Activated CD4-positive, alpha-beta T cell treated with anti-CD3 and anti-CD28 coated beads for 4 hours (primary cell): ENCODE data around the gene ORAI3.

ENCODE experiments used
- DNase-seq, 2 donors: peaks; one replicate each; pipeline ENCODE4 v3.0.0-alpha.2; 2020

Gene ORAI3

DNA sequence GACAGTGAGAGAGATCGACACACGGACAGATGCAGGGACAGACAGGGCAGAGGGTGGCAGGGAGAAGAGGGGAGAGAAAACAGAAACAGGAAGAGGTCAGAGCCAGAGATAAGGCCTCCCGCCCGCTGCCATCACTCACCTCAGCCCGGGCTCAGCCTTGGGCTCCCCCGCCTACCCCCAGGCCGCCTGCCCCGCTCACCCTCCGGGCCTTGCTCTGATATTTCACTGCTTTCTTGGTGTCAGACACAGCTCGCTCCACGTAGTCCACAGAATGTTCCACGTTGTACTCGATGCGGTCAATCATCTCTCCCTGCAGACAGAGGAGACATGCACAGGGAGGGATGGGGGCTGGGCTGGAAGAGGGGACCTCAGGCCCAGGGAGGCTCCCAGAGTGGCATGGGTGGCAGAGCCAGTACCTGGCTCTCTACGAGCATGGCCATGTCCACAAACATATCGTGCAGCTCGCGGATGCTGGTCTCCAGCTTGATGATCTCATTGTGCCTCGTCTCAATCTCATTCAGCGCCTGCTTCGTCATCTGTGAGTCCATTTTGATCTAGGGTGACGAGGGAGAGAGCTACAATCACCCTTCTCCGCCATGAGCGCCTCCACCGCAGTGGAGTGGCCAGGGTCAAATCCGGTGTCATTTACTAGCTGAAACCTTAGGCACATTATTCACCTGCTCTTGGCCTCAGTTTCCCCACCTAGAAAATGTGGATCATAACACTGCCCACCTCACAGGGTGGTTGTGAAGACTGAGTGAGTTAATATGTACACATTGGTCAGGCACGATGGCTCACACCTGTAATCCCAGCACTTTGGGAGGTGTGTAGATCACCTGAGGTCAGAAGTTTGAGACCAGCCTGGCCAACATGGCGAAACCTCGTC, 44.3 kb downstream of the ORAI3 start:
- no peak for DNase-seq

DNA sequence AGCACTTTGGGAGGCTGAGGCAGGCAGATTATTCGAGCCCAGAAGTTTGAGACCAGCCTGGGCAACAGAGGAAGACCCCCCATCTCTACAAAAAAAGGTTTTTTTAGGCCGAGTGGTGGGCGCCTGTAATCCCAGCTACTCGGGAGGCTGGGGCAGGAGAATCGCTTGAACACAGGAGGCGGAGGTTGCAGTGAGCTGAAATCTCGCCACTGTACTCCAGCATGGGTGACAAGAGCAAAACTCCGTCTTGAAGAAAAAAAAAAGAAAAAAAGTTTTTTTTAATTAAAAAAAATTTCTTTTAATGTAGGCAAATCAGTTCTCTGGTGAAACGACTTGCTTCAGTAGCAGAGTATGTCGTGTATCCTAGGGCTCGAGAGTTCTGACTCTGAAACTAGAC, 47.1 kb downstream of the ORAI3 start:
- no peak for DNase-seq

GRCh38 chr16:30996324-30996984, 47.6 kb downstream of the ORAI3 start:
- DNase-seq = no peak

DNA sequence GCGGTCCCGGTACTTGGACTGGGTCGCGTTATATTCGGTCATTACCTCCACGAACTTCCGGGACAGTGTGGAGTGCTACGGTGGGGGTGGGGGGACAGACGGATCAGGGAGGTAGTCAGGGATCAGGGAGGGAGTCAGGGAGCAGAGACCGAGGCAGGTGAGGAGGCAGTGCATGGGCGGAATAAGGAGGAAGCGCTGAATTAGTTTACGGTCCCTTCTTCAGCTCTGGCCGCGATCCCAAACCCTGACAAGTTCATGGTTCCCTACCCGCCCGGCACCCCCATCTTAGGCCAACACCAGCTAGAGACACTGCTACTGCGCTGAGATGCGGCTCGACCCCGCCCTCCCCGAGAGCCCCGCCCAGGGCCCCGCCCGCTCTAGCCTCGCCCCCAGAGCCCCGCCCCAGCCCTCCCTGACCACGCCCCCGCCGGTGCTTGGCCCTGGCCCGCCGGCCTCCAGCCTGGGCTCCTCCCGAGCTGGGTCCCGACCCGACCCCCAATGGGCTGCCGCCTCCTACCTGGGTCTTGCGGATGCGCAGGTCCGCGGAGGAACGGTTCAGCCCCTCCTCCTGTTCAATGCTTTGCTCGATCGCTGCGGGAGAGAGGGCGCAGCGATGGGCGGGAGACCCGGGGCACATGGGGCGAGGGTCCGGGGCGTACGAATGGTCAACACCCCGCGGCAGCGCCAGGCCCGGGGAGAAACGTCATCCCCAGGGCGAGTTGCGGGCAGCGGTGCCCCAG, 48.3 kb downstream of the ORAI3 start:
- DNase-seq = peak; percentile 77 to 78

- DNase-seq = no peak
Observed at GRCh38 chr16:30997725-30998711, 49.1 kb downstream of the ORAI3 start.

GRCh38 chr16:30998852-30999761, 50.2 kb downstream of the ORAI3 start:
- no peak for DNase-seq

GRCh38 chr16:31000671-31001382, 52.0 kb downstream of the ORAI3 start:
- no peak for DNase-seq

DNA sequence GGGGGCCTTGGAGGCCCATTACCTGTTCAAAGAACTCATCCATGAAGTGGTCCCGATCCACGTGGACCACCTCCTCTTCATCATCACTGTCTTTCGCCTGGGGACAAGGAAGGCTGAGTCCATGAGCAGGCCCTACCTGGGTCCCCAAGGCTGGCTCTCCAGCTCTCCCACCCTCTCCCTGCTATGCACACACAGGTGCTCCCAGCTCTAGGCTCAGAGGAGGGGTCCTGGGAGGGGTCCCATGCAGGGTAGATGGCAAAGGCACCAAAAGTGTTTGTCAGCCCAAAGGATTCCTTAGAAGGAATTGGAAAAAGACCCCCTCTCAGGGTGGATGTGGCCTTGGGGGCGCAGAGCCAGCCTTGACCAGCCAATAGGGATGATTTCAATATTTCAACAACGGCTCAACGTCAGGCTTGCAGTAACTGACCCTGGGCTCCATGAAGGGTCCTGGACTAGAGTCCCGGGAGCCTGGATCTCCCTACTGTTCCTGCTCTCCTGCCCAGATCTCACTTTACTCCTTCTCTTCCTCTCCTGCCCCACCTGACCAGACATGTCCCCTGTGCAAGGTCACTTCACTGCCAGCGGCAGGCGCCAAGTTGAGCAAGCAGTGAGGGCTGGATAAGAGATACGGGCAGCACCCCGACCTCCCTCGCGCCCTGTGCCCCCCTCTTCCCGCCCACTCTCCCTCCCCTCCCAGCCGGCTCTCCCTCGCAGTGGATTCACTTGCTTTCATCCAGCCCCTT, 52.8 kb downstream of the ORAI3 start:
- DNase-seq = no peak

DNA sequence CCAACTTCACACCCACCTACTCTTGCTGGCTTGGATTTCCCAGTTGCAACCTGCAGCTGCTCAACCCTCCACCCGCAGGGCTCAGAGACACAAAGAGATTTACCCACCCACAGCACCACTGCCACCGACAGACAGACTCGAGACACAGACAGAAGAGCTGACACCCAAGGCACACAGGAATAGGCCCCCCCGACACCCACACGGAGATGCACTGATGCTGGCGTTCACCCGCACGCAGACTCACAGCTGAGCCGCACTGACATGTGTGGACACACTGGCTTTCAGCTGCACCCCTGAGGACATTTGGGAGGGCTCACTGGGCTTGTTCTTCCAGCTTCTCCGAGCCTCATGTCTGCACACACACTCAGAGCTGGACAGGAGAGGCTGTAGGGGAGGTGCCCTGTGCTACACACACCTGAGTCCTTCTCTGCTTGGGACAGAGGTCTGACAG, 53.4 kb downstream of the ORAI3 start:
- no peak for DNase-seq

GRCh38 chr16:31002862-31003341, 54.0 kb downstream of the ORAI3 start:
- no peak for DNase-seq

- DNase-seq = no peak
Observed at GRCh38 chr16:31003744-31004143, 54.9 kb downstream of the ORAI3 start.
